Measurements from ENCODE around the gene SHROOM3. TPM values are rescaled to one million over a fixed set of nuclear protein-coding genes. Genes with fewer than 3 reads are reported as not detected.

The SHROOM3 gene
- total RNA-seq, 4 donors from 2014 or later: 29.5 to 127 (median 59.9) TPM

DNA sequence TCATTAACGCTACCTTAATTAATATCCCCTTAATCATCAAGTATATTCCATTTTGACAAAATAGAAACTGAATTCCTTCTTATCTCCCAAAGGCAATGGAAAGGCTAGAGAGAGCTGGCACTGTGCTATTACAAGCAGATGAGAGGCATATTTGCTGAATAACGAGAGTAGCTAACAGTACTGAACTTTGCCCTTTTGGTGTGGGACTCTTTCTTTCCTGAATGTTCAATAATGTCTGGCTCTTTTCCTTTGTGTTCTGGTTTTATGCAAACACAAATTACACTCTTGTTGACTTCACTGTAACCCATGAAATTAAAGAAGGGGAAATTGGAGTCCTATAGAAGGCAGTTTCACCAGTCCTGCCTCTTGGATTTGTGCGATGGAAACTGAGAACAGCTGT lies 63.5 kb downstream of the SHROOM3 start:
- no peaks in the 10 kb centered on the region for H3K9me3 ChIP-seq
- H3K4me1 ChIP-seq: peaks cover 0 to 37% (median 0%) of the 10 kb centered on the region in 3 donors
- TF ChIP-seq POLR2A (IDR thresholded peaks at IDR 0.05): no peak
- no peaks in the 10 kb centered on the region for H3K27me3 ChIP-seq
- H3K27ac ChIP-seq: peak overlapping the region; percentile 28 to 59 (median 35)
- H3K36me3 ChIP-seq: no peaks in the 10 kb centered on the region
- no peak overlapping the region for H3K4me3 ChIP-seq
- no peak for ATAC-seq
- WGBS, 2 donors (ENCODE audit: low coverage in 1 of 2): 45 to 56% methylated on average over 3 of the region's 3 CpGs

GRCh38 chr4:76499461-76499860 lies 64.4 kb downstream of the SHROOM3 start:
- no peak for ATAC-seq
- Histone ChIP-seq H3K27ac (no peak overlapping the region), H3K27me3 (no peaks in the 10 kb centered on the region), H3K4me3 (no peak overlapping the region), H3K9me3 (no peaks in the 10 kb centered on the region), H3K36me3 (no peaks in the 10 kb centered on the region), H3K4me1 (peaks cover 0 to 29% (median 0%) of the 10 kb centered on the region in 3 donors)
- no peak for TF ChIP-seq EP300 (IDR thresholded peaks at IDR 0.05)
- no peak for TF ChIP-seq POLR2A (IDR thresholded peaks at IDR 0.05)
- TF ChIP-seq CTCF (IDR thresholded peaks at IDR 0.05): no peak
- no peak for TF ChIP-seq POLR2AphosphoS5 (IDR thresholded peaks at IDR 0.05)
- WGBS, 2 donors (ENCODE audit: low coverage in 1 of 2): 67 to 90% methylated on average over 2 to 4 of the region's 4 CpGs

DNA sequence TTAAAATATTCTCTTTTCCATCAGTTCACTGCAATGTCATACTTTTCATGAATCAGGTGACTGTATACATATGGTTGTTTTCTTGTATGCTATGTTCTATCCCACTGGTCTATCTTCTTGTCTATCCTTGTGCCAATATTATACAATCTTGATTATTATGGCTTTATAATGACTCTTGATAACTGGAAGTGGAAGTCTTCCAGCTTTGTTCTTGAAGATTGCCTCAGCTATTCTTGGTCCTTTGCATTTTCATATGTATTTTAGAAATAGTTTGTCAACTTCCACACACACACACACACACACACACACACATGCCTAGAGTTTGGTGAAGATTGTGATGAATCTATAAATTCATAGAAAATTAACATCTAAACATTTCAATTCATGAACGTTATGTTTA lies 67.9 kb downstream of the SHROOM3 start:
- H3K4me1 ChIP-seq: peaks cover 0 to 18% (median 0%) of the 10 kb centered on the region in 3 donors
- no peak for TF ChIP-seq CTCF (IDR thresholded peaks at IDR 0.05)
- TF ChIP-seq POLR2A (IDR thresholded peaks at IDR 0.05): no peak
- no peak for TF ChIP-seq POLR2AphosphoS5 (IDR thresholded peaks at IDR 0.05)
- no peak for TF ChIP-seq EP300 (IDR thresholded peaks at IDR 0.05)
- H3K27ac ChIP-seq: no peak overlapping the region
- WGBS, 2 donors (ENCODE audit: low coverage in 1 of 2): 53 to 71% methylated on average over 1 of the region's 1 CpG
- ATAC-seq: no peak
- no peaks in the 10 kb centered on the region for H3K27me3 ChIP-seq
- H3K9me3 ChIP-seq: no peaks in the 10 kb centered on the region
- no peaks in the 10 kb centered on the region for H3K36me3 ChIP-seq
- H3K4me3 ChIP-seq: no peak overlapping the region

DNA sequence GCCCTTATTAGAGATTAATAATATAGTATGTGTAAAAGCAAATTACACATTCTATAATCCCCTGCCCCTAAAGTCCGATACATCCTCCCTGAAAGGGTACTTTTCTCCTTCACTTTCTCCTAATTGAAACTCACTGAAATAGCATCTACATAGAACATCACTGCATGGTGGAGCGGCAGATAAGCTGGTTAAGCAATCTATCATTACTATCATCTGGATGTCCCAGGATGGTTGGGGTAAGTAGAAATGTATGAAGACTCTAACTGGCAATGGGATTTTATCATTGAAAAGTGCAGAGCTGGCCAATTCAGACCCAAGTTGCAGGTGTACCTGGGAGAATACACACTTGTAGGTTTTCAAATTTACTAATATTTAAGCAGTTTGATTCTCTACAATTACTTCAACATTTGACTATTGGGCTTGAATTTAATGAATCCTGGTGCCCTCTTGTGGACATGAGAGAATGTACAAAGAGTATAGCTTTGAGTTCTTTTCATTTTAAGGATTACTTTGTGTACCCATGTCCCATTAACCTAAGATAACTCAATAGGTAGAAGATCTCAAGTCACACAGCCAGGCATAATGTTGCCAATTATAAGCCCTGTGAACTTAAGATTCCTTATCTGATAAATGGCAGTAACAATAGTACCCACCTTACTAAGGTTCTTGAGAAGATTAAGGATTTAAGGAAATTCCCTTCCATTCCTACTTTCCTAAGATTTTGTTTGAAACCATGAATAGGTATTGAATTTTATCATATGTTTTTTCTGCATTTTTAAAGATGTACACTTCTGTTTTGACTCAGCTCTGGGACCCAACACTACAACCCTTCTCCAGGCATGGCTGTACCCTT lies 69.8 kb downstream of the SHROOM3 start:
- H3K36me3 ChIP-seq: no peaks in the 10 kb centered on the region
- H3K27ac ChIP-seq: no peak overlapping the region
- no peaks in the 10 kb centered on the region for H3K27me3 ChIP-seq
- ATAC-seq: no peak
- peaks cover 0 to 10% (median 0%) of the 10 kb centered on the region in 3 donors for H3K4me1 ChIP-seq
- no peak overlapping the region for H3K4me3 ChIP-seq
- TF ChIP-seq CTCF (IDR thresholded peaks at IDR 0.05): peak; percentile 46 to 77 (median 70)
- no peak for TF ChIP-seq POLR2A (IDR thresholded peaks at IDR 0.05)
- WGBS, 2 donors (ENCODE audit: low coverage in 1 of 2): 59 to 66% methylated on average over 2 of the region's 2 CpGs
- no peaks in the 10 kb centered on the region for H3K9me3 ChIP-seq

GRCh38 chr4:76511947-76512346 lies 76.9 kb downstream of the SHROOM3 start:
- Histone ChIP-seq H3K27ac (no peak overlapping the region), H3K27me3 (no peaks in the 10 kb centered on the region), H3K4me1 (peaks cover 0 to 7% (median 0%) of the 10 kb centered on the region in 3 donors), H3K9me3 (no peaks in the 10 kb centered on the region), H3K4me3 (no peak overlapping the region), H3K36me3 (no peaks in the 10 kb centered on the region)
- ATAC-seq: no peak
- TF ChIP-seq POLR2AphosphoS5 (IDR thresholded peaks at IDR 0.05) (no peak), CTCF (IDR thresholded peaks at IDR 0.05) (no peak), EP300 (IDR thresholded peaks at IDR 0.05) (no peak), POLR2A (IDR thresholded peaks at IDR 0.05) (no peak)
- WGBS, 2 donors (ENCODE audit: low coverage in 1 of 2): 82 to 83% methylated on average over 1 of the region's 1 CpG
